ENCODE data around the gene ITPA. TPM values are rescaled to one million over a fixed set of nuclear protein-coding genes. Genes with fewer than 3 reads are reported as not detected.

ITPA gene
- total RNA-seq, 3 donors from 2014 or later (not counting 1 experiment from before 2014, with no cell fraction given) = 49.6 to 53.2 (median 50.2) TPM

- no peaks in the 10 kb centered on the region for H3K4me1 Mint-ChIP-seq
- ATAC-seq (no peak), DNase-seq (no peak)
- Histone ChIP-seq H3K4me1 (ENCODE audit: control insufficient read depth, insufficient read depth, low read length) (peaks cover 22% of the 10 kb centered on the region), H3K9me3 (ENCODE audit: control insufficient read depth, insufficient read depth, low read length) (no peaks in the 10 kb centered on the region), H3K4me3 (ENCODE audit: low read length) (no peak overlapping the region), H3K27ac (ENCODE audit: low read length) (no peak overlapping the region), H3K36me3 (ENCODE audit: control insufficient read depth, insufficient read depth, low read length) (peaks cover 19% of the 10 kb centered on the region), H3K27me3 (ENCODE audit: control insufficient read depth, insufficient read depth, low read length) (no peaks in the 10 kb centered on the region)
- H3K27ac Mint-ChIP-seq = no peak overlapping the region
- no peaks in the 10 kb centered on the region for H3K9me3 Mint-ChIP-seq
- no peaks in the 10 kb centered on the region for H3K27me3 Mint-ChIP-seq (ENCODE audit: low read depth in 2 of 2)
- intact Hi-C loops (cut with micrococcal nuclease) = no loop called here
- no peak for TF ChIP-seq CTCF (IDR thresholded peaks at IDR 0.05)
- 94% methylated on average over 18 of the region's 18 CpGs for WGBS (ENCODE audit: insufficient coverage)
- peaks cover 9% of the 10 kb centered on the region for H3K36me3 Mint-ChIP-seq
- H3K4me3 Mint-ChIP-seq = no peak overlapping the region
Measured at GRCh38 chr20:3221398-3222226, 12.3 kb downstream of the ITPA start.

DNA sequence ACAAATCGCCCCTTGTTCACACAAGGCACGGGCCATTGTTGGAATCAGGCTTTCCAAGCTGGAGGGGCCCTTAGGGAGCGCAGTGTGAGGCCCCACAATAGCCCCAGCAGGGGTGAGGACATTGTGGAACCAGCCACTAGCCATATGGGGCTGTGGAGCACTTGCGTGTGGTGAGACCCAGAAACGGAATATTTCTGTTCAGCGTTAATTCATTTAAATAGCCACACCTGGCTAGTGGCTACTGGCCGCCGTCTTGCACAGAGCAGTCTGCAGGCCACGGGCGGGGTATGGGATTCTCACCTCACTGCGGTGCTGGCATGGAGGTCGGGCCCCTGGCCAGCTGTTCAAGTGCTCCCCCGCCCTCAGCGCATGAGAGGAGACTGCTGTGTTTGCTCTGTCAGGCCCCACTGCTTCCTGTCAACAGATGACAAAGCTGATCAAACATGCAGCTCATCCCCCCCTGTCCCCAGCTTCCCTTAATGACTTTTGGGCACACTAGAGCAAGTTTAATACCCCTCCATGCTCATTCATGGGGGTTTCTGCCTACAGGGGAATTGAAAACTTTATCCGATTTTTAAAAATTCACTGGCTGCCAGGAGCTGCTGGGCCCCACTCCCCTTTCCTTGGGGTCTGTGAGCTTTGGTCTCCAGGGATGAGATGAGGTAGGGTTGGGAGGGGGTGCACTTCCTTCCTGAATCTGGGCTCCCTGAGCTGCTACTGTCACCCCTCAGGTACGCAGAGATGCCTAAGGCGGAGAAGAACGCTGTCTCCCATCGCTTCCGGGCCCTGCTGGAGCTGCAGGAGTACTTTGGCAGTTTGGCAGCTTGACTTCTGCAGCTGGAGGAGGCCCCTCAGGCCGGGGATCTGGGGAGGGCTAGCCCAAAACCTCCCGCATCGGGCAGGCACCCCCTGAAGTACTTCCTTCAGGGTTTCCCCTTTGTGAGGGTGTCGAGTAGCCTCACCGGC lies 13.6 kb downstream of the ITPA start:
- peaks cover 22% of the 10 kb centered on the region for H3K4me1 ChIP-seq (ENCODE audit: control insufficient read depth, insufficient read depth, low read length)
- Mint-ChIP-seq H3K36me3 (peaks cover 9% of the 10 kb centered on the region), H3K27me3 (ENCODE audit: low read depth in 2 of 2) (no peaks in the 10 kb centered on the region), H3K4me3 (no peak overlapping the region), H3K9me3 (no peaks in the 10 kb centered on the region), H3K4me1 (no peaks in the 10 kb centered on the region), H3K27ac (no peak overlapping the region)
- no peak overlapping the region for H3K27ac ChIP-seq (ENCODE audit: low read length)
- 42% methylated on average over 25 of the region's 25 CpGs for WGBS (ENCODE audit: insufficient coverage)
- no peak overlapping the region for H3K4me3 ChIP-seq (ENCODE audit: low read length)
- peaks cover 17% of the 10 kb centered on the region for H3K36me3 ChIP-seq (ENCODE audit: control insufficient read depth, insufficient read depth, low read length)
- peak in 1 of 2 donors; percentile 66 for DNase-seq
- intact Hi-C loops (cut with micrococcal nuclease) = no loop called here
- ATAC-seq = peak in 2 of 3 donors; percentile 44 to 50
- no peaks in the 10 kb centered on the region for H3K9me3 ChIP-seq (ENCODE audit: control insufficient read depth, insufficient read depth, low read length)
- no peak for TF ChIP-seq CTCF (IDR thresholded peaks at IDR 0.05)
- no peaks in the 10 kb centered on the region for H3K27me3 ChIP-seq (ENCODE audit: control insufficient read depth, insufficient read depth, low read length)

- Mint-ChIP-seq H3K36me3 (peaks cover 9% of the 10 kb centered on the region), H3K4me1 (no peaks in the 10 kb centered on the region), H3K27ac (no peak overlapping the region), H3K27me3 (ENCODE audit: low read depth in 2 of 2) (no peaks in the 10 kb centered on the region), H3K4me3 (no peak overlapping the region), H3K9me3 (no peaks in the 10 kb centered on the region)
- ATAC-seq = no peak
- H3K27ac ChIP-seq (ENCODE audit: low read length) = no peak overlapping the region
- H3K27me3 ChIP-seq (ENCODE audit: control insufficient read depth, insufficient read depth, low read length) = no peaks in the 10 kb centered on the region
- H3K9me3 ChIP-seq (ENCODE audit: control insufficient read depth, insufficient read depth, low read length) = no peaks in the 10 kb centered on the region
- intact Hi-C loops (cut with micrococcal nuclease) = no loop called here
- H3K36me3 ChIP-seq (ENCODE audit: control insufficient read depth, insufficient read depth, low read length) = peaks cover 17% of the 10 kb centered on the region
- DNase-seq = no peak
- 84% methylated on average over 6 of the region's 6 CpGs for WGBS (ENCODE audit: insufficient coverage)
- no peak for TF ChIP-seq CTCF (IDR thresholded peaks at IDR 0.05)
- peaks cover 17% of the 10 kb centered on the region for H3K4me1 ChIP-seq (ENCODE audit: control insufficient read depth, insufficient read depth, low read length)
- no peak overlapping the region for H3K4me3 ChIP-seq (ENCODE audit: low read length)
Measured at GRCh38 chr20:3223651-3223993, 14.3 kb downstream of the ITPA start.
